Measurements from ENCODE around the gene ZCCHC14. TPM values are rescaled to one million over a fixed set of nuclear protein-coding genes. Genes with fewer than 3 reads are reported as not detected.
"Not testable (repeated sequence)": the region's sequence is repeated elsewhere in the genome, so short reads cannot be mapped to it uniquely, and the experiment has no call there.

Gene ZCCHC14
- total RNA-seq, 1 donor from 2014 or later = 44.8 TPM

- Mint-ChIP-seq H3K4me3 (ENCODE audit: unreplicated experiment) (peak overlapping the region; percentile 82), H3K4me1 (ENCODE audit: unreplicated experiment) (peaks cover 39% of the 10 kb centered on the region), H3K27ac (ENCODE audit: unreplicated experiment) (peak overlapping the region; percentile 79), H3K27me3 (ENCODE audit: unreplicated experiment) (no peaks in the 10 kb centered on the region), H3K9me3 (ENCODE audit: unreplicated experiment) (no peaks in the 10 kb centered on the region), H3K36me3 (ENCODE audit: unreplicated experiment) (no peaks in the 10 kb centered on the region)
- no peak for DNase-seq (ENCODE audit: extremely low spot score, unreplicated experiment)
- TF ChIP-seq CTCF (IDR thresholded peaks at IDR 0.05) = no peak
Measured at GRCh38 chr16:87493608-87494280, 920 bp upstream of the ZCCHC14 start.

GRCh38 chr16:87492291-87492630, 563 bp downstream of the ZCCHC14 start:
- no peak for TF ChIP-seq CTCF (IDR thresholded peaks at IDR 0.05)
- H3K27ac Mint-ChIP-seq (ENCODE audit: unreplicated experiment) = no peak overlapping the region
- H3K36me3 Mint-ChIP-seq (ENCODE audit: unreplicated experiment) = peaks cover 6% of the 10 kb centered on the region
- no peak overlapping the region for H3K4me3 Mint-ChIP-seq (ENCODE audit: unreplicated experiment)
- H3K9me3 Mint-ChIP-seq (ENCODE audit: unreplicated experiment) = no peaks in the 10 kb centered on the region
- no peaks in the 10 kb centered on the region for H3K27me3 Mint-ChIP-seq (ENCODE audit: unreplicated experiment)
- H3K4me1 Mint-ChIP-seq (ENCODE audit: unreplicated experiment) = peaks cover 47% of the 10 kb centered on the region
- no peak for DNase-seq (ENCODE audit: extremely low spot score, unreplicated experiment)

GRCh38 chr16:87491522-87492290, 1.1 kb downstream of the ZCCHC14 start:
- Mint-ChIP-seq H3K4me3 (ENCODE audit: unreplicated experiment) (peak overlapping the region; percentile 75), H3K27me3 (ENCODE audit: unreplicated experiment) (no peaks in the 10 kb centered on the region), H3K4me1 (ENCODE audit: unreplicated experiment) (peaks cover 53% of the 10 kb centered on the region), H3K9me3 (ENCODE audit: unreplicated experiment) (no peaks in the 10 kb centered on the region), H3K27ac (ENCODE audit: unreplicated experiment) (no peak overlapping the region), H3K36me3 (ENCODE audit: unreplicated experiment) (peaks cover 6% of the 10 kb centered on the region)
- no peak for DNase-seq (ENCODE audit: extremely low spot score, unreplicated experiment)
- no peak for TF ChIP-seq CTCF (IDR thresholded peaks at IDR 0.05)

GRCh38 chr16:87490799-87491521, 1.9 kb downstream of the ZCCHC14 start:
- not testable (repeated sequence) for H3K27ac Mint-ChIP-seq (ENCODE audit: unreplicated experiment); H3K27me3 Mint-ChIP-seq (ENCODE audit: unreplicated experiment); H3K36me3 Mint-ChIP-seq (ENCODE audit: unreplicated experiment); DNase-seq (ENCODE audit: extremely low spot score, unreplicated experiment); H3K9me3 Mint-ChIP-seq (ENCODE audit: unreplicated experiment)
- H3K4me3 Mint-ChIP-seq (ENCODE audit: unreplicated experiment) = peak overlapping the region; percentile 75
- peaks cover 60% of the 10 kb centered on the region for H3K4me1 Mint-ChIP-seq (ENCODE audit: unreplicated experiment)

GRCh38 chr16:87490096-87490798, 2.6 kb downstream of the ZCCHC14 start:
- DNase-seq (ENCODE audit: extremely low spot score, unreplicated experiment) = no peak
- Mint-ChIP-seq H3K36me3 (ENCODE audit: unreplicated experiment) (peaks cover 6% of the 10 kb centered on the region), H3K4me1 (ENCODE audit: unreplicated experiment) (peaks cover 67% of the 10 kb centered on the region), H3K9me3 (ENCODE audit: unreplicated experiment) (no peaks in the 10 kb centered on the region), H3K27ac (ENCODE audit: unreplicated experiment) (peak overlapping the region; percentile 43), H3K27me3 (ENCODE audit: unreplicated experiment) (no peaks in the 10 kb centered on the region), H3K4me3 (ENCODE audit: unreplicated experiment) (peak overlapping the region; percentile 75)
- no peak for TF ChIP-seq CTCF (IDR thresholded peaks at IDR 0.05)

Data from osteocyte (in vitro differentiated cells).